Fibroblast of skin of abdomen (primary cell): ENCODE results near the gene KLHL1.

Experiments used
- DNase-seq: peaks from one replicate; pipeline ENCODE4 v3.0.0-alpha.2; 2013

The KLHL1 gene

GRCh38 chr13:69872321-69873047 is 235.8 kb downstream of the KLHL1 start:
- DNase-seq = no peak

DNA sequence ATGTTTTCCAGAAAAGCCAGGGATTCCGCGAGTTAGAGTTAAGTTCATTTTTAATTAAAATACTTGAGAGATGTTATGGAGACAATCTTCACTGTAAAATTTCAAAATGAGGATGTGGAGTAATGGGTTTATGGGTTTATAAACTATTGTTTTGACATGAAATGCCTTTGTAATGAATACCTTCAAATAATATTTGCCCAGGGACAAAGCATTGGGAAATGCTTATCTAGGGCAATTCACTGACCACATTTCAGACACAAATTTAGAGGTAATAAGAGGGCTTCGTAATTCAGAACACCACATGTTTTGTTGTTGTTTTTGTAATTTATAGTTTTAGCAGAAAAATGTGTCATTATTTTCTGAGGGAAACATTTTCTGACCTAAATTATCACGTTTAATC is 241.7 kb downstream of the KLHL1 start:
- DNase-seq = no peak

- peak; percentile 17 for DNase-seq
These were observed 250.9 kb downstream of the KLHL1 start for GRCh38 chr13:69857183-69857821.

DNA sequence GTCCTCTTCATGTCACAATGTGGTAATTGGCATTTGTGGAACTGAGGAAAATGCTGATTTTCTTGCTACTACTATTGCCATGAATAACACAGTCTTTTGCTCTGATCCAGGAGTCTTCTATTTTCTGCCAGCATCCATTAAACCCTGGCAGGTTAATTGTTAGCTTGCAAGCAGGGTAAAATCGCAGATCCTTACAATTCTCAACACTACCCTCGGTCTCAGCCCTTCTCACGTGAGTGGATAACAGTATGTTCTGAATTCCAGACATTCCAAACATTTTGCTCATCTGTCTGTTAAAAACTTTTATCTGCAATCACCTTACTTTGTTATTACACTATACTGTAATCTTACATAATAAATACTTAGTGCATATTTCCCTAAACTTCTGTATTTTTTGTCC is 251.9 kb downstream of the KLHL1 start:
- peak; percentile 2 for DNase-seq

DNA sequence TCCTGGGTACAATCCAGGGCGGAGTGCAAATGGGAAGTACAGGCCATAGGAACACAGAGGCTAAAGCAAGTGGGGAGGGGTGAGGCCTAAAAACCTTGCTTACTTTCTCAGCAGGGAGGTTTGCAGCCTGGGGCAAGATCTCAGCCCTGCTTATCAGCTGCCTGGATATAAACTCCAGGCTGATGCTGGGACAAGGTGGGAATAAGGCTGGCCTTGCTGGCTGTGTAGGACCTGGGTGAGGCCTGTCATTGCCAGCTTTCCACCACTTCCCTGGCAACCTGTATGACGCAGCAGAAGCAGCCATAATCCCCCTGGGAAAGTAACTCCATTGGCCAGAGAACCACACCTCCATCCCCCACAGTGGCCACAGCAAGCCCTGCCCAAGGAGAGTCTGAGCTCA is 279.7 kb downstream of the KLHL1 start:
- no peak for DNase-seq

DNA sequence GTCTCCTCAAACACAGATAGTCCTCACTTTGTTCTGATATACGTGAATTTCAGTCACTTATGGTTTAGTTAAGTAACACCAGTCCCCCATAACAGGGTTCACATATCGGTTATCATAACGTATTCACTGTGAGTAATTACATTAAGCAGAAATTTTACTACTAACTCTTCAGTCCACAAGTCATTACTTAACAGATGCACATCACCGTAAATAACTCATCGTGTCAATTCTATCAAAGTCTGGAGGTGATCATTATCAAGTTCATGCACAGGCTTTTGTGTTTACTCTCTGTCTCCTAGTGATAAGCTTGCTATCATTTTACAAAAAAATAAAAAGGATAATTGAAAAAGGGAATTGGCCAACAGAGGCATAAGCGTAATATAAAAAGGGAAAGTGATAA is 288.1 kb downstream of the KLHL1 start:
- no peak for DNase-seq

DNA sequence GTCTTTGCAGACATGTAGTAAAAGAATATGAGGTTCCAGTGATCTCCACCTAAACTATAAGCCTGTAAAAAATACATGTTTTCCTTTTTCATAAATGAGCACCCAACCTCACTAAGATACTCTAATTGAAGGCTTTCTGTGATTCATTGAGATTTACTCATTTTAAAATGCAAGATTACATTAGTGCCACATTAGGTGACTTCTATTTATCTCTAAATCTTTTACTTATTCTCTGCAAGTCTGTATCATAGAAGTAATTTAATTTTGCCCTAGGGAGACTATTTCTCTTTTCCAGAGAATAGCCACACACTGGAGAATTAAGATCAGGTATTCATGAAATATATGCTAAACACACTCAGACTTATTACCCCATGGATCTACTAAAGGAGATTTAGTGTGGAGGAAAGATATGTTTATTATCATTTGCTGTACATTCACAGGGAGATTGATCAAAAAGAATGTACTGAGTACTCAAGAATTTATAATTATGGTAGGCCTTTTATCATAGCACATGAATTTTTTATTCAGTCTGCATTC is 290.9 kb downstream of the KLHL1 start:
- DNase-seq = no peak

DNA sequence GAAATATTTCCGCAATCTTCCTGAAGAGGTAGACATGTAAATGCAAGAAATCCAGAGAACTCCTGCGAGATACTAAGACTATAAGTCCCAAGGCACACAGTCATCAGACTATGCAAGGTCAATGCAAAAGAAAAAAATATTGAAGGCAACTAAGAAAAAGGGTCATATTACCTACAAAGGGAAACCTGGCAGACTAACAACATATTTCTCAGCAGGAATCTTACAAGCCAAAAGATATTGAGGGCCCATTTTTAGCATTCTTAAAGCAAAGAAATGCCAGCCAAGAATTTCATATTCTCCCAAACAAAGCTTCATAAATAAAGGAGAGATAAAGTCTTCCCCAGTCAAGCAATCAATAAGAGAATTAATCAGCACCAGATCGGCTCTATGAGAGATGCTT is 299.1 kb downstream of the KLHL1 start:
- no peak for DNase-seq

- DNase-seq = no peak
These were observed 312.0 kb downstream of the KLHL1 start for GRCh38 chr13:69796256-69796655.

GRCh38 chr13:69793783-69794453 is 314.3 kb downstream of the KLHL1 start:
- DNase-seq = no peak

DNA sequence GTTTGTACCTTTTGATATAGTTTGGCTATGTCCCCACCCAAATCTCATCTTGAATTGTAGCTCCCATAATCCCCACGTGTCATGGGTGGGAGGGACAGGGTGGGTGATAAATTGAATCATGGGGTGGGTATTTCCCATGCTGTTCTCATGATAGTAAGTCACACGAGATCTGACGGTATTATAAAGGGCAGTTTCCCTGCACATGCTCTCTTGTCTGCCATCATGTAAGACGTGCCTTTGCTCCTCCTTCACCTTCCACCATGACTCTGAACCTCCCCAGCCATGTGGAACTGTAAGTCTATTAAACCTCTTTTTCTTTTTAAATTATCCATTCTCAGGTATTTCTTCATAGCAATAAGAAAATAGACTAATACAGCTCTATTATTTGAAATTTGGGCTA is 331.3 kb downstream of the KLHL1 start:
- DNase-seq = no peak

DNA sequence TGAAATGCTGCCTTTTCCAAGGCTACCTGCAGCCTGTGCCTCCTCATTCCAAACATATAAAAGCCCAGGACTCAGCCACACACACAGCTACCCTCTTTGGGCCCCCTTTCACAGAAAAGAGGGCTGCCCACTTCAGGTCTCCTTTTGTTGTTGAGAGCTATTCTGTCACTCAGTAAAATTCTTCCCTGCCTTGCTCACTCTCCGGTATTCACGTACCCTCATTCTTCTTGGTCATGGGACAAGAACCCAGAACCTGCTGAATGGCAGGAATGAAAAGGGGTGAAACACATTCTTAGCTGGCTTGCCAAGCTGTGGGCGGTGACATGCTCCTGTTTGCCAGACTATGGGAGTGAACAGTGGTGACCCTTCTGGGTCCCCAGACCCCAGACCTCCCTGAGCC is 338.6 kb downstream of the KLHL1 start:
- DNase-seq = no peak

DNA sequence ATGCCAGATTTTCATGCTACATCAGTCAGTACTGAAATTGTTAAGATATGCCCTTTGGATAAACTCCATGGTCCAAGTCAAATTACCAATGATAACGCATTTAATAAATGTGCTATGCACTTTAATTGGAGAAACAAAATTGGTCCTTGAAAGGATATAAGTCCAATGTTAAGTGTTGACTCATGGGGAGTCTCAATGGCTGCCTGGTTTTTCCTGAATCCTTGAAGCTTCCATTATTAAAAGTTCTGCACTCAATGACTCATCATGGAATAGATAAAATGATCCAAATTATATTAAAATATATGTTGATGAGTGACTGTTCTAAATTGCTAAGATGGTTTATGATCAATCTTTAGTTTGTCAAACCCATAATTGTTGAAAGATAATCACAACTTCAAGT is 346.7 kb downstream of the KLHL1 start:
- no peak for DNase-seq

DNA sequence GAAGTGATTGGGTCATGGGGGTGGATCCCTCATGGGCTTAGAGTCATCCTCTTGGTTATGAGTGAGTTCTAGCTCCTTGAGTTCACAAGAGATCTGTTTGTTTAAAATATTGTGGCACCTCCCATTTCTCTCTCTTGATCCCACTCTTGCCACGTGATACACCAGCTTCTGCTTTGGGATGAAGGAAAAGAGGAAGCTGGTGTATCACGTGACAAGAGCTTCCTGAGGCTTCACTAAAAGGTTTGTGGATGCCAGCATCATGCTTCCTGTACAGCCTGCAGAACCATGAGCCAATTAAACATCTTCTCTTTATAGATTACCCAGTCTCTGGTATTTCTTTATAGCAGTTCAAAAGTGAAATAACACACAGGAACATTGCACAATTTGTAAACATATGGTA is 353.2 kb downstream of the KLHL1 start:
- no peak for DNase-seq

- no peak for DNase-seq
These were observed 357.0 kb downstream of the KLHL1 start for GRCh38 chr13:69751259-69751658.

GRCh38 chr13:69737129-69737935 is 370.9 kb downstream of the KLHL1 start:
- no peak for DNase-seq

GRCh38 chr13:69721631-69722030 is 386.6 kb downstream of the KLHL1 start:
- no peak for DNase-seq

GRCh38 chr13:69720278-69720983 is 387.8 kb downstream of the KLHL1 start:
- DNase-seq = no peak

DNA sequence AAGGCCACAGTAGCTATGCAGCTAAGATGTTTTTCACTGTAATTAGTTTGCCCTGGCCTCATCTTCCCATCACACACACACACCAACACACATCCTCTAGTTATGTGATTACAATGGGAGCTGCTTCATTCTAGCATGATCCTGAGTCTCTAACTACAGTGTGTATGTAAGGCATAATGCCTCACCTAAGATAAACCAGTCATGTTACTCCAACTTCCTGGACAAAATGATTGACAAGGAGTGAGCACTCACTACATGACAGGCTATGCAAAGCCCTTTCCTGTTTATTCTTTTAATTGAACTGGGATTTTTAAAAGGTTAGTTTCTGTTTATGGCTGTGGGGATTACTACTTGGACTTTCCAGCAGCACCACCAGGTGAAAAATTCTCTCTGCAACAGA is 401.4 kb downstream of the KLHL1 start:
- no peak for DNase-seq

DNA sequence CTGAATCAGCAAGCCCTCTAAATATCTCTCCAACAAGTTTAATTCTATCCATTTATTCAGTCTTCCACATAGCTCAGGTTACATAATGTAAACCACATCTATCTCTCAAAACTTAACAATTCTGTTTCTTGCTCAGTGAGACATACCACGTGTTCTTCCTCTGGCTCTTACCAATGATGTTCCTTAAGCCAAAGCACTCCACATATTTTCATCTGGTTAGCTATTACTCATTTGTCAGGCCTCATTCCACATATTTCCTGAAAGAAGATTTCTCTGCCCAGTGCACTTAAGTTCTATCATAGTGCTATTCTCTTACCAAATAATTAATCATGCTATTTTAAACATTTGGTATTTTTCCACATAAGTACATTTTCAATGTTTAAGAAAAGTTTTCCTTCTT is 403.9 kb downstream of the KLHL1 start:
- peak; percentile 56 for DNase-seq

- no peak for DNase-seq
These were observed 417.3 kb downstream of the KLHL1 start for GRCh38 chr13:69690999-69691398.
